ENCODE results near the gene TSACC. TPM values are rescaled to one million over a fixed set of nuclear protein-coding genes. Genes with fewer than 3 reads are reported as not detected.

TSACC gene
- total RNA-seq, 1 donor from 2014 or later = not detected

GRCh38 chr1:156392452-156392853 lies 54.1 kb downstream of the TSACC start:
- intact Hi-C loops (cut with micrococcal nuclease) = no loop called here

- intact Hi-C loops (cut with micrococcal nuclease) = no loop called here
Measured at GRCh38 chr1:156393095-156393494, 54.8 kb downstream of the TSACC start.

GRCh38 chr1:156394082-156394481 lies 55.8 kb downstream of the TSACC start:
- intact Hi-C loops (cut with micrococcal nuclease) = no loop called here

- intact Hi-C loops (cut with micrococcal nuclease) = no loop called here
Measured at GRCh38 chr1:156394835-156395461, 56.6 kb downstream of the TSACC start.

Other genes with a start within 250 kb of the TSACC start
- gene LMNA, start 223.8 kb upstream of the TSACC start, total RNA-seq = 98.8 and 104 TPM in 2 replicates
- gene SEMA4A, start 184.9 kb upstream of the TSACC start, total RNA-seq = 10.5 and 12.4 TPM in 2 replicates
- gene SLC25A44, start 144.4 kb upstream of the TSACC start, total RNA-seq = 32.2 and 34.3 TPM in 2 replicates
- gene PMF1, start 125.5 kb upstream of the TSACC start, total RNA-seq = 84.0 and 84.1 TPM in 2 replicates
- 2.0 and 2.9 TPM in 2 replicates for gene BGLAP, start 96.3 kb upstream of the TSACC start, total RNA-seq
- 8.0 and 8.6 TPM in 2 replicates for gene PAQR6, start 90.5 kb upstream of the TSACC start, total RNA-seq
- 69.2 and 73.1 TPM in 2 replicates for gene SMG5, start 55.7 kb upstream of the TSACC start, total RNA-seq
- 9.4 TPM in 2 replicates for gene TMEM79, start 54.2 kb upstream of the TSACC start, total RNA-seq
- gene GLMP, start 42.8 kb upstream of the TSACC start, total RNA-seq = 28.9 and 31.3 TPM in 2 replicates
- gene VHLL, start 39.2 kb upstream of the TSACC start, total RNA-seq = 0.30 and 0.34 TPM in 2 replicates
- 307 and 319 TPM in 2 replicates for gene CCT3, start 234 bp upstream of the TSACC start, total RNA-seq
- gene RHBG, start 30.7 kb downstream of the TSACC start, total RNA-seq = not detected in 2 replicates
- 29.7 and 34.2 TPM in 2 replicates for gene MEF2D, start 162.2 kb downstream of the TSACC start, total RNA-seq
- 16.1 and 16.4 TPM in 2 replicates for gene IQGAP3, start 234.0 kb downstream of the TSACC start, total RNA-seq
- gene TTC24, start 241.2 kb downstream of the TSACC start, total RNA-seq = 1.2 and 2.3 TPM in 2 replicates